Gastrocnemius medialis (tissue), 4 donors: ENCODE results near the gene CBX6.
"Not testable (repeated sequence)": the region's sequence is repeated elsewhere in the genome, so short reads cannot be mapped to it uniquely, and the experiment has no call there.

Experiments used
- CTCF ChIP-seq, 5 experiments: fragments of 450-650 bp in 3 of 5; fragments of 200-600 bp in 2 of 5; sonication (generic) in 2 of 5; IDR thresholded peaks in 4 of 5; conservative IDR thresholded peaks in 1 of 5; 1 replicate in 4 of 5; 2 replicates in 1 of 5; pipeline ENCODE4 v1.5.1; 2016 to 2019; ENCODE audit warnings: antibody characterized with exemption in 5 of 5, mild to moderate bottlenecking in 3 of 5, moderate library complexity in 3 of 5
- POLR2A ChIP-seq, 2 donors: fragments of 450-650 bp; IDR thresholded peaks; one replicate each; pipeline ENCODE4 v1.6.1; 2017; ENCODE audit warnings: antibody characterized with exemption in 2 of 2, mild to moderate bottlenecking in 2 of 2, moderate library complexity in 2 of 2

GRCh38 chr22:38904052-38904617 lies 32.1 kb upstream of the CBX6 start:
- not testable (repeated sequence) for TF ChIP-seq CTCF (IDR thresholded peaks at IDR 0.05 in 4 of 5, conservative IDR thresholded peaks at IDR 0.05 in 1 of 5); POLR2A (IDR thresholded peaks at IDR 0.05)
